ENCODE results near the gene AGTPBP1.

The AGTPBP1 gene

DNA sequence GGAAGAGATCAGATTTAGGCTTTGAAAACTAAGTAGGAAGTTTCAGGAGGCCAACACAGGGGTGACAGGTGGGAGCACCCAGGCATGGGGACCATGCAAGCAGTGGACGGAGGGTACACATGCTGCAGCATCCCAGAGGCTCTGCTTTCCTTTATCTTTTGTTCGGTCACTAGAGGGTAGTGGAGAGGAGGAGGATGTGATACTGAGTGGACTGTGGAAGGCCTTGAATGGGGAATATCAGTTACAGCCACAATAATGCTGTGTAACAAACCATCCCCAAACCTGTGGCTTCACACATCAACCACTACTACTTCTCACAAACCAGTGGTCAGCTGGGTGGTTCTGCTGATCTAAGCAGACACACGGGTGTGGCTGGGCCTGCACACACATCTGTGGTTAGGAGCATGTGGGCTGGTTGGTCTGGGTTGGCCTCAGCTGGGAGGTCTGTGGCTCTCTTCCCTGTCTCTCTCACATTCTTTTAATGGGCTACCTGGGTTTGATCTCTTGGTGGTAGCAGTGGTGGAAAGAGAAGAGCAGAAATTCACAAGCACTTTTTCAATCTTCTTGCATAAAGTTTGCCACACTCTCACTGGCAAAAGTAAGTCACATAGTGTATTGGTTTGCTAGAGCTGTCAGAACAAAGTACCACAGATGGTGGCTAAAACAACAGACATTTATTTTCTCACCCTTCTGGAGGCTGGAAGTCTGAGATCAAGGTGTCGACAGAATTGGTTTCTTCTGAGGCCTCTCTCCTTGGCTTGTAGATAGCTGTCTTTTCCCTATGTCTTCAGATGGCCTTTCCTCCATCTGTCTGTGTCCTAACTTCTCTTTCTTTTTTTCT, 238.7 kb downstream of the AGTPBP1 start:
- no peak for DNase-seq (ENCODE audit: low read depth, low spot score)

DNA sequence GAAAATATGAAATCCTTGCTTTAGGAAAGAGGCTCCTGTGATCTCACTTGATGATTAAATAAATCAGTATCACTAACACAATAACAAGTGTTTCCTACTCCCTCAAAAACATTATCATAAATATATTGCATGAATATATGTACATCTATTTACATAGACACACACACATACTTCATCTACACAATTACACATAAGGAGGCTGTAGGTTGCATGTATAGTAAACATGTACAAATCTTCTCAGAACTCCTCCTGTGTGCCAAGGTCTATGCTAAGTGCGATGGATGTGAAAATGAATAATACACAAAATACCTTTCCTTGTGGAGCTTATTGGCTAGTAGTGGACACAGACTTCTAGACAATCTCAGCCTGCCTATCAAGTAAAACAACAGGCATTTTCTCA, 239.9 kb downstream of the AGTPBP1 start:
- DNase-seq (ENCODE audit: low read depth, low spot score): no peak

DNA sequence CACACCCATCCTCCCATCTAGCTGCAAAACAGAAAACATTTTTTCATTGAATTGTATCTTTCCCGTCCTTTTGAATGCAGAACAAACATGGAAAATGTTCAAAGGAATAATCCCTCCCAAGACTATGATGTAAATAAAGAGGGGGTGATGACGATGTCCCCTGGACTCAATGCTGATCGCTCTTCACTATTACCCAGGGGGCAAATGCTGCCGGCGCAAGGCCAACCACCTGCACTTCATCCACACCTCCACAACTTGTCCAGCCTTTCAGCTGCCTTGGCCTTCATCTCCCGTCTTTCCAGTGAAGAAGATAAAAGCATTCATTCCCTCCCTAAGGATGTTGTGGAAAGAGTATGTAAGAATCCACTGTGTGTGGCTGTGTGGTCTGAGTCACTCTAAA, 240.3 kb downstream of the AGTPBP1 start:
- DNase-seq (ENCODE audit: low read depth, low spot score): no peak
